ENCODE data around the gene MIP.
"Not testable (repeated sequence)": the region's sequence is repeated elsewhere in the genome, so short reads cannot be mapped to it uniquely, and the experiment has no call there.

Gene MIP

GRCh38 chr12:56462565-56462964, 8.1 kb upstream of the MIP start:
- DNase-seq, result no peak

- DNase-seq, result no peak
Observed at GRCh38 chr12:56461235-56462159, 7.0 kb upstream of the MIP start.

- no peak for DNase-seq
Observed at GRCh38 chr12:56457817-56458216, 3.4 kb upstream of the MIP start.

GRCh38 chr12:56451147-56451546, 3.3 kb downstream of the MIP start:
- no peak for DNase-seq

GRCh38 chr12:56450241-56450640, 4.2 kb downstream of the MIP start:
- DNase-seq, result no peak

GRCh38 chr12:56449622-56449984, 4.9 kb downstream of the MIP start:
- no peak for DNase-seq

GRCh38 chr12:56448860-56449621, 5.4 kb downstream of the MIP start, which contains the start of gene TIMELESS:
TIMELESS (minus strand) TSS chr12:56449426; CDS start chr12:56434170, 15,256 bp downstream.
- peak; percentile 74 for DNase-seq

GRCh38 chr12:56443208-56443607, 11.2 kb downstream of the MIP start:
- not testable (repeated sequence) for DNase-seq

- no peak for DNase-seq
Observed at GRCh38 chr12:56437430-56438176, 16.9 kb downstream of the MIP start.

GRCh38 chr12:56434828-56435227, 19.6 kb downstream of the MIP start:
- DNase-seq, result no peak

- no peak for DNase-seq
Observed at GRCh38 chr12:56431850-56432249, 22.6 kb downstream of the MIP start.

GRCh38 chr12:56431288-56431687, 23.2 kb downstream of the MIP start:
- DNase-seq, result no peak

GRCh38 chr12:56425940-56426438, 28.5 kb downstream of the MIP start:
- no peak for DNase-seq

GRCh38 chr12:56425193-56425592, 29.3 kb downstream of the MIP start:
- DNase-seq, result no peak

- DNase-seq, result no peak
Observed at GRCh38 chr12:56420411-56420810, 34.0 kb downstream of the MIP start.

GRCh38 chr12:56417739-56418138, 36.7 kb downstream of the MIP start:
- DNase-seq, result no peak

- DNase-seq, result no peak
Observed at GRCh38 chr12:56414401-56414800, 40.1 kb downstream of the MIP start.

GRCh38 chr12:56413392-56413791, 41.1 kb downstream of the MIP start:
- DNase-seq, result no peak

- DNase-seq, result no peak
Observed at GRCh38 chr12:56411781-56412639, 42.4 kb downstream of the MIP start.

GRCh38 chr12:56410768-56411167, 43.7 kb downstream of the MIP start:
- DNase-seq, result no peak

GRCh38 chr12:56408799-56409417, 45.5 kb downstream of the MIP start:
- DNase-seq, result no peak

GRCh38 chr12:56404227-56404626, 50.2 kb downstream of the MIP start:
- not testable (repeated sequence) for DNase-seq
